Hindlimb muscle (tissue), 1 donor: ENCODE data around the gene TRPM4. TPM values are rescaled to one million over a fixed set of nuclear protein-coding genes. Genes with fewer than 3 reads are reported as not detected.
"Not testable (repeated sequence)": the region's sequence is repeated elsewhere in the genome, so short reads cannot be mapped to it uniquely, and the experiment has no call there.

Source experiments
- DNase-seq: peaks from one replicate; pipeline ENCODE4 v3.0.0-alpha.2; 2013
- polyA plus RNA-seq: library from polyadenylated mRNA; unstranded; fragments of 120-200 nt; gene quantifications from one replicate; pipeline ENCODE4 v1.2.1, GENCODE V29; 2013; ENCODE audit not compliant: insufficient read length

Gene TRPM4
- polyA plus RNA-seq, 1 donor: 49.4 TPM

DNA sequence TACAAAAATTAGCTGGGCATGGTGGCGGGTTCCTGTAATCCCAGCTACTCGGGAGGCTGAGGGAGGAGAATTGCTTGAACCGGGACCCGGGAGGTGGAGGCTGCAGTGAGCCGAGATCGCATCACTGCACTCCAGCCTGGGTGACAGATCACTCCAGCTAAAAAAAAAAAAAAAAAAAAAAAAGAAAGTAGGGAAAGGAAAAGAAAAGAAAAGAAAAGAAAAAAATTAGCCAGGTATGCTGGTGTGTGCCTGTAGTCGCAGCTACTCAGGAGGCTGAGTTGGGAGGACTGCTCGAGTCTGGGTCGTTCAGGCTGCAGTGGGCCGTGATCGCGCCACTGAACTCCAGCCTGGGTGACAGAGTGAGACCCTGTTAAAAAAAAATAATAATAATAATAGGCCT lies 30.4 kb upstream of the TRPM4 start:
- not testable (repeated sequence) for DNase-seq

GRCh38 chr19:49127674-49128544 lies 29.7 kb upstream of the TRPM4 start:
- peak; percentile 94 for DNase-seq

DNA sequence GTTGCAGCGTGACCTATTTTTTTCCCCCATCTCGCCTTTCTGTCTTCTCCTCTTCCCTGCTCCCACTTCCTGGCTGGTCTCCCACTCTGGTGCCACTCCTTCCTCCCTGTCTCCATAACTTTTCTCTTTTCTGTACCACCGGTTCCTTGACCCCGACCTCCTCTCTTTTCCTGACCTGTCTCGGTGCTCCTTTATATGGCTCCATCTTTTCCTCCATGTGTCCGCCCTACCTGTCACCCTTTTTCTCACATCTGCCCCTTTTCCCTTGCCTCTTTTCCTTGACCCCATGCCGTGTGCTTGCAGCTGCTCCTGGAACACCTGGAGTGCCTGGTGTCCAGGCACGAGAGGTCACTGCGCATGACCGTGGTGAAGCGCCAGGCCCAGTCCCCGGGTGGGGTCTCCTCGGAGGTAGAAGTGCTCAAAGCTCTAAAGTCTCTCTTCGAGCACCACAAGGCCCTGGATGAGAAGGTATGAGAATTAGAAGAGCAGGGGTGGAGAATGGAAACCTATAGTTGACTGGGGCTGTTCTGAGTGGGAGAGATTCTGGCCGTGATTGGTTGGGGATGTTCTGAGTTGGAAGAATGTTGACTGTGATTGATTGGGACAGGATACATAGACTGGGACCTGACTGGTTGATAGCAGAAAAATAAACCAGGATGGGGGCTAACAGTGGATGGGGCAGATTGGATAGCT lies 28.9 kb upstream of the TRPM4 start:
- no peak for DNase-seq

DNA sequence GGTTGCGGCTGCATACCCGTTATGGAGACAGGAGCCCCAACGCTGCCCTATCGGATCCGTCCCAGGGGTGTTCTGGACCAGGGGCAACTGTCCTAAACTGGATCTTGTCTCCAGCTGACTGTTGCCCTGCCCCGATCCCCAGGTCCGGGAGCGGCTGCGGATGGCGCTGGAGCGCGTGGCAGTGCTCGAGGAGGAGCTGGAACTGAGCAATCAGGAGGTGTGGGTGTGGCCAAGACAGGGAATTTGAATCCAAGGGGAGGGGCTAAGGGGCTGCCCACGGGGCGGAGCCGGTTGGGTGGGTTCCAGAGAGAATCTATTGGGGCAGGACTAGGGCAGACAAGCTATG lies 28.4 kb upstream of the TRPM4 start:
- no peak for DNase-seq

GRCh38 chr19:49130325-49130724 lies 27.3 kb upstream of the TRPM4 start:
- no peak for DNase-seq

DNA sequence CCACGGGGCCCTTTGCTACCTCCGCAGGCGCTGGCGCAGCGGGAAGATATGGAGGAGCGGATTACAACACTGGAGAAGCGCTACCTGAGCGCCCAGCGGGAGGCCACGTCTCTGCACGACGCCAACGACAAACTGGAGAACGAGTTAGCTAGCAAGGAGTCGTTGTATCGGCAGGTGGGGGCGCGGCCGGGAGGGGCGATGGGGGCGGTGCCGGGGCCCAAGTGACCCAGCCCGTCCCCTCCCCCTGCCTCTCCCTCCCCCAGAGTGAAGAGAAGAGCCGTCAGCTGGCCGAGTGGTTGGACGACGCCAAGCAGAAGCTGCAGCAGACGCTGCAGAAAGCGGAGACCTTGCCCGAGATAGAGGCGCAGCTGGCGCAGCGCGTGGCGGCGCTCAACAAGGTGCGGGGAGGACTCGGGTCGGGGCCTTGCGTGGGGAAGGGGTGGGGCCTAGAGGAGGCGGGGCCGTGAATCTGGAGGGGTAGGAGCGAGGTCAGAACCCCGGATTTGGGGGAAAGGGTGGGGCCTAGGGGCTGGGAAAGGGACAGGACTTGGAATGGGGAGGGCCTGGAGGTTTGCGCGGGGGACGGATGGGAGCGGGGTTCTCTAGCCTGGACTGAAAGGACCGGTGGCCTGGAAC lies 24.5 kb upstream of the TRPM4 start:
- DNase-seq: peak; percentile 58

GRCh38 chr19:49133621-49134454 lies 23.8 kb upstream of the TRPM4 start:
- peak; percentile 73 for DNase-seq

DNA sequence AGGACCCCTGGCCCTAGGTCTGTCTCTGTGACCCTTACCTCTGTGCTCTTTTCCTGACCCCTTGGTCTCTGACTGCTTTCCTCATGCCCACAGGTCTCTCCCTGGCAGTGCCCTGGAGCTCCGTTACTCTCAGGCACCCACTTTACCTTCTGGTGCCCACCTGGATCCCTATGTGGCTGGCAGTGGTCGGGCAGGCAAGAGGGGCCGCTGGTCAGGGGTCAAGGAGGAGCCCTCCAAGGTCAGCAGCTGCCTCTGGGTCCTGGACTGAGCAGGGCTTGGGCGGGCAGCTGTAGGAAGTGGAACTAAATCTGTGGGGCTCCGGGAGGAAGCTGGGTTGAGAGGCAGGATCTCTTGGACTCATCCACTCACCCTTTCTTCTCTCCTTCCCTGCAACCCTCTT lies 21.9 kb upstream of the TRPM4 start:
- no peak for DNase-seq

DNA sequence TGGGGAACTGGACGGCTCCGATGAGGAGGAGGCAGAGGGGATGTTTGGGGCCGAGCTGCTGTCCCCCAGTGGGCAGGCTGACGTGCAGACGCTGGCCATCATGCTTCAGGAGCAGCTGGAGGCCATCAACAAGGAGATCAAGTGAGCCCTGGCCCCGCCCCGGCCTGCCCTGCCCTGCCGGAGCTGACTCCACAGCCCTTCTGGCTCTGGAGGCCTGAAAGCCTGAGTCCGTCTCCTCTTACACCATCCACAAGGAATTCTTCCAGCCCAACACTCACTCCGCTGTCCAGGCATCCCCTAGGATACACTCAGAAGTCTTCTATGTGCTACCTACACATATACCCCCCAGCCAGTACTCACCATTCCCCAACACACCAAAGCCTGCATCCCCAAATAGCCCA lies 20.8 kb upstream of the TRPM4 start:
- no peak for DNase-seq

- DNase-seq: no peak
Measured at GRCh38 chr19:49140951-49141350, 16.6 kb upstream of the TRPM4 start.

DNA sequence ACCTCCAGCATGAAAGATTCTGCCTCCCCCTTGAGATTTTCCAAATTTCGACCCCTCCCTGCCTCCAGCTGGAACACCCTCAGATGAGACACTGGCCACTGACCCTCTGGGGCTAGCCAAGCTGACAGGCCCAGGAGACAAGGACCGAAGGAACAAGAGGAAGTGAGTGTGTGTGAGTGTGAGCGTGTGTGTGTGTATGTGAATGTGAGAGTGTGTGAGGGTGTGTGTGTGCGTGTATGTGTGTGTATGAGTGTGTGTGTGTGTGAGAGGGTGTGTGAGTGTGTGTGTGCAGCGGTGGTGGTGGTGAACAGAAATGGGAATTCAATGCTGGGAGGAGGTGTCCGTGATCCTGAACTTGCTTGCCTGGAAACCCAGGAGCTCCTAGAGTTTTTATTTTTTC lies 16.2 kb upstream of the TRPM4 start:
- no peak for DNase-seq

DNA sequence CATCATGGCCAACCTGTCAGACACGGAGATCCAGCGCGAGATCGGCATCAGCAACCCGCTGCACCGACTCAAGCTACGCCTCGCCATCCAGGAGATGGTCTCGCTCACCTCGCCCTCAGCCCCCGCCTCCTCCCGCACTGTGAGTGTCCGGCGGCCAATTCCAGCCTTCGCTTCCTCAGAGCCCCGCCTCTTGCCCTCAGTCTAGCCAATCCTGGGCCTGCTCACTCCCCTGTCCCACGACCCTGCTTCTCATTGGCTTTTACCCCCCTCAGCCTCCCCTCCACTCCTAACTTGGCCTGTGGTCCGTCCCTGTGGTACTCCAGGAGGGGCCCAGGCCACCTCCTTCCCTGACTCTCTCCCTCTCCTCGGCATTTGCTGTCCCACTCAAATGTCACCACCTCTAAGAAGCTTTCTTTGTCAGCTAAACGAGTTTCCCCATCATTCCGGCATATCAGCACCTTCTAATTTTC lies 14.7 kb upstream of the TRPM4 start:
- peak; percentile 90 for DNase-seq

DNA sequence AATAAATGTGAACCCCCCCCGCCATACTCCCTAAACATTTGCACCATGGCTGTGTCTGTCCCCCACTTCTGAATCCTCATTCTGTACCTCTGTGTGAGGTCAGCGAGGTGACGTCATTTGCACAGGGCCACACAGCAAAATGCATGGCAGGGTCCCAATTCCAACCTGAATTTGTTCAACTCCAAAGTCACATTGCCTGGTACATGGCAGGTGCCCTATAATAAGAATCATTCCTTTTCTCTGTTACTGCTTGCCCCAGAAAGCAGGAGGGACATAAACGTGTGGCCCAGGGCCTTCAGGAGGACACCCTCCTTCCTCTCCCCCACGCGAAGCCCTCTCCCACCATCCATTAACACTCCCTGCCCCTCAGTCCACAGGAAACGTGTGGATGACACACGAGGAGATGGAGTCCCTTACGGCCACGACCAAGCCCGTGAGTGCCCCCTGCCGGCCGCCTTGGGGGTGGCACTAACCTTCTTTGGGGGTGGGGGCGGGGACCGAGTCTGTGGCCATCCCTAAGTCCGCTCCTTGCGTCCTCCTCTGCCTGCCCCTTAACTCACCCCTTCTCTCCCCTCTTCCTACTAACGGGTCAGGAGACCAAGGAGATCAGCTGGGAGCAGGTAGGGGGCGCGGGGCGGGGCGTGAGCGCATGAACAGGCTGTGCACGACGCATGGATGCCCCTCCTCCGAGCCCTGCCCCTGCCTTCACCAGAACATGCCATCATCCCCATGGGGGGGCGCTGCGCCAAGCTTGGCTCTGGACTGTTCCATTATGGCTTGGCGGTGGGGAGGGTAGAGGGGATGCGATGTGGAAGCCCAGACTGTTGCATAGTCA lies 11.8 kb upstream of the TRPM4 start:
- DNase-seq: no peak

GRCh38 chr19:49146408-49146770 lies 11.2 kb upstream of the TRPM4 start:
- not testable (repeated sequence) for DNase-seq

DNA sequence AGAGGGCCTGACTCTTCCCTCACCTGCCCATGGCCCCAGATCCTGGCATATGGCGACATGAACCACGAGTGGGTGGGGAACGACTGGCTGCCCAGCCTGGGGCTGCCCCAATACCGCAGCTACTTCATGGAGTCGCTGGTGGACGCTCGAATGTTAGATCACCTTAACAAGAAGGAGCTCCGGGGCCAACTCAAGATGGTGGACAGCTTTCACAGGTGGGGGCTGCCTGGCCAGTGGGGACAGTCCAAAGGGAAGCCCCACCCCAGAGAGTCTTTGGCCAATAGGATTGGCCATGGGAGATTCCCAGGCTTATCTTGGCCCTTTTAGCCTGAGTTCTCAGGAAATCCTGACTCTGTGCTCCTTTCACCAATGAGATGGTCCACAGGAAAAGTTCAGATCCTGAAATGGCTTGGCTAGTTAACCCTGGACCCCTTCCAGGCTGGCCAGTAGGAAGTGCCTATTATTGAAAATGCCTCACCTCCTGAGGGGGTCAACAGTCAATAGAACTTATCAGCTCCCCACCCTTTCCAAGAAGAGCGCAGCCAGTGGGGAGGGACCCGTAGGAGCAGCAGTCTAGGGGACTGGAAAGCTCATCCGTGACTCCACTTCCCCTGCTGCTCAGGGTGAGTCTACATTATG lies 9.4 kb upstream of the TRPM4 start:
- no peak for DNase-seq

DNA sequence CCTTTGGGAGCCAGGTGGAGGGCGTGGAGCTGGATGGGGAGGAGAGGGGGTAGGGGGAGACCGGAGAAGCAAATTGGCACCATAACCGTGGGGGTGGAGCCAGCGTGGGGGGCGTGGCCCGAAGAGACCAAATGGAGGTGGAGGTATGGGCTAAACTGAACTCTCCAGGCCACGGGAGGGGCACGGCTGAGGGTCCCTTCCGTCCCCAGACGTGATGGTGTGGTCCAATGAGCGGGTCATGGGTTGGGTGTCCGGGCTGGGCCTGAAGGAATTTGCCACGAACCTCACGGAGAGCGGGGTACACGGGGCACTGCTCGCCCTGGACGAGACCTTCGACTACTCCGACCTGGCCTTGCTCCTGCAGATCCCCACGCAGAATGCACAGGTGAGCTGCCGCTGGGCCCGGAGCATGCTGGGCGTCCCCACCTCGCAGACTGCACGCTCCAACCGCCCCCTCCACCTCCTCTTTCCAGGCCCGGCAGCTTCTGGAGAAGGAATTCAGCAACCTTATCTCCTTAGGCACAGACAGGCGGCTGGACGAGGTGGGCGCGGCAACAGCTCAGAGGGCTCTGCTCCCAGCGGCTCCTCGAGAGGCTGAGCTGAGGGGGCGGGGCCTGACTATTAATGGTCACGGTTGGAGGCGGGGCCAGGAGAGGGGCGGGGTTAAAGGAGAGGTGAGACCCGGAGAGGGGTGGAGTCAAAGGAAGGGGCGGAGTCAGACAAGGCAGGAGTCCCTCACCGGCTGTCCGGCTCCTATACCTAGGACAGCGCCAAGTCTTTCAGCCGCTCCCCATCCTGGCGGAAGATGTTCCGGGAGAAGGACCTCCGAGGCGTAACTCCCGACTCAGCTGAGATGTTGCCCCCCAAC lies 8.6 kb upstream of the TRPM4 start:
- DNase-seq: peak; percentile 92

DNA sequence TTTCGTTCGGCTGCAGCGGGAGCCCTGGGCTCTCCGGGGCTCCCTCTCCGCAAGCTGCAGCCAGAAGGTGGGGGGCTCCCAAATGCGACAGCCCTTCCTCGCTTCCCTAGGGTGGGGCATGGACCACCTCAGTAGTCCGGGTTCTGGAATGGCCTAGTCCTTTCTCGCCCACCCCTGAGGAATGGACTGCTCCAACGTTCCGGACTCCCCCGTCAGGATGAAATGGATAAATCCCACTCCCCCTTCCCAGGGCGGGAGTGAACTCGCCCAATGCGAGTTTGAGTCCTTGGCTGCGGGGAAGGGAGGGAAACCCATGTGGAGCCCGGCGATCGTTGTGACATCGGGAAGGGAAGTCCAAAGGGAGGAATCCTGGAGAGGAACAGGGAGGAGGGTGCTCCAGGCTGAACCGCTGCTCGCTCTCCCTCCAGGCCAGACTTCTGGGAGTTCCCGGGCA lies 7.9 kb upstream of the TRPM4 start:
- DNase-seq: peak; percentile 90

DNA sequence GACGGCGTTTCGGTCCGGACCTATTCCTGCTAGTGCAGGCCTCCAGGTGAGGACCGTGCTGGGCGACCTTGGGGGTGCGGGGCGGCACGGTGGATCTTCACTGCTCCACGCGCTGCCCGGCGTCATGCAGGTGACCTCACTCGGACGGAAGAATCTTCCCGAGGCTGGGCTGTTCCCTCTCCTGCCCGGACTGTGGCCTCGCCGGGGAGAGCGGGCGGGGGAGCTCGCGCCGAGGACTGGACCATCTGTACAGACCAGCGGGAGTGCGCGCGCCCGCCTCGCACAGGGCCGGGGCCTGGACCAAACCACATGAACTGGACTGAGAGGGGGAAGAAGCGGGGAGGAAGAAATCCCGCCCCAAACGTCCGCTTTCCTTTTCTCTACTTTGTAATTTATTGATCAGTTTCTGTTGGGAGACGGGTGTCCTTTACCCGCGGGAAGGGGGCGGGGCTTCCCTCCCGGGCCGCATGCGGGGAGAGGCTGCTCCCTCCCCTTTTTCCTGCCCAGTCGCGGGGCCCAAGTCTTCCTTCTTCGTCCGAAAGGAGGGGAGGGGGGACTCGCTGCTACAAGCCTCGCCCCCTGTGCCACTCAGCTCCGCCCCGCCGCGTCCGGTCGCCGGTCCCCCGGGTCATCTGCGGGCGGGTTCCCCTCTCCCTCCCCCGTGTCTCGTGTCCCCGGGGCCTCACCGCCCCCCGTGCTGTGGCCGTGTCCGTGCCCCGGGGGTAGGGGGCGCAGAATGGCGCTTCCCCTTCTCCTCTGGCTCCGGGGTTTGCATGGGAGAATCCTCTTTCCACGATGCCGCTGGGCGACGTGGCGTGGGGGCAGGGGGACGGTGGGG lies 7.3 kb upstream of the TRPM4 start:
- peak; percentile 93 for DNase-seq

DNA sequence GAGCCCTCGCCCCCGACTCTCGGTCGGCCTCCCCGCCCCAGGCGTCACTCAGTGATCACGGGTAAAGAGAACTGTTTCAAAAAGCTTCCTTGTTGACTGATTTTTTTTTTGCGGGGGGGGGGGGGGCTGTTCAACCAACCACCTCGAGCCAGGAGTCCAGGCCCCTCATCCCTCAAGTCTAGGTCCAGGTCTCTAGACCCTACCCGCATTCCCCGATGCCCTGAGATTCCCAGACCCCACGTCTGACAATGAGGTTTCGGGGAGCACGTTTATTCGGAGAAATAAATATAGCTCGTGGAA lies 6.7 kb upstream of the TRPM4 start:
- DNase-seq: no peak
